ENCODE data around the gene B3GAT1.
"Not testable (repeated sequence)": the region's sequence is repeated elsewhere in the genome, so short reads cannot be mapped to it uniquely, and the experiment has no call there.

Gene B3GAT1, protein sequence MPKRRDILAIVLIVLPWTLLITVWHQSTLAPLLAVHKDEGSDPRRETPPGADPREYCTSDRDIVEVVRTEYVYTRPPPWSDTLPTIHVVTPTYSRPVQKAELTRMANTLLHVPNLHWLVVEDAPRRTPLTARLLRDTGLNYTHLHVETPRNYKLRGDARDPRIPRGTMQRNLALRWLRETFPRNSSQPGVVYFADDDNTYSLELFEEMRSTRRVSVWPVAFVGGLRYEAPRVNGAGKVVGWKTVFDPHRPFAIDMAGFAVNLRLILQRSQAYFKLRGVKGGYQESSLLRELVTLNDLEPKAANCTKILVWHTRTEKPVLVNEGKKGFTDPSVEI

DNA sequence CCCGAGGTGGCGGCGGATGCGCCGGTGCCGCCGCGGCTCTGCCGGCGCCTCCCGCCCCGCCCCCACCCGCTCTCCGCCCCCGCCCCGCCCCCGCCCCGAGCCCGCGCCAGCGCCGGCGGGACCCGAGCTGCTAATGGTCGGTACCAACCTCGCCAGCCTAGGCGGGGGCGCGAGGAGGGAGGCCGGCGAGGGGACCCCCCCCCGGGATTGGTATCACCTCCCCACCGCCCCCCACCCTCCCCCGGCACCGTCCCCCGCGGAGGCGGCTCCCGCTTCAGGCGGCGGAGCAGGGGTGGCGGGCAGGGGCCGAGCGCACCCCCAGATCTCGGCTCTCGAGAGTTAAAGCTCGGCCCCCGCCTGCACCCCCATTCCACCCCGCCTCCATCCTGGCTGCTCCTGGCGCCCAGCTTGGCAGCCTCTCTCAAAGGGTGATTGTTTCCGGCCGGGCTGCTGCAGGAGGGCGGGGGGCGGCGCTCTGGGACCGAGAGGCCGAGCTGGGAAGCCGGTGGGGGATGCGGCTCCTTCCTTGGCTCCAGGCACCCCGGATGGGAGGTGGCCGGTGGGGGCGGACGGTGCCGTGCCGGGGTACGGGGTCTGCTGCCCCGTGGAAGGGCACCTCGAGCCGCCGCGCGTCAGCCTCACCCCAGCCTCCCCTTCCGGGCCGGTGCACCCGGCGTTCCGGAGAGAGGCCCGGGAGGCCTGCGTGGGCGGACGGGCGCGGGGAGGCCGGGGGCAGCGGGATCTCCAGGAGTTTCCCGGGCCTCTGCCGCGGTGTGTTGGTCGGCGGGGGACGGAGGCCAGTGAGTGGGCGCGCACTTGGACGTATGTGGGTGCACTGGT lies at the start of gene B3GAT1:
TSS of gene B3GAT1 (minus strand) at position 40 of the 840 bp plus-strand sequence. CDS start 24,583 bp downstream, outside the sequence.
- Mint-ChIP-seq H3K36me3 (no peaks in the 10 kb centered on the region), H3K27ac (no peak within 1 kb of the TSS), H3K27me3 (peaks cover 43% of the 10 kb centered on the region), H3K9me3 (no peaks in the 10 kb centered on the region), H3K4me1 (peaks cover 16% of the 10 kb centered on the region), H3K4me3 (peak within 1 kb of the TSS; percentile 58)

DNA sequence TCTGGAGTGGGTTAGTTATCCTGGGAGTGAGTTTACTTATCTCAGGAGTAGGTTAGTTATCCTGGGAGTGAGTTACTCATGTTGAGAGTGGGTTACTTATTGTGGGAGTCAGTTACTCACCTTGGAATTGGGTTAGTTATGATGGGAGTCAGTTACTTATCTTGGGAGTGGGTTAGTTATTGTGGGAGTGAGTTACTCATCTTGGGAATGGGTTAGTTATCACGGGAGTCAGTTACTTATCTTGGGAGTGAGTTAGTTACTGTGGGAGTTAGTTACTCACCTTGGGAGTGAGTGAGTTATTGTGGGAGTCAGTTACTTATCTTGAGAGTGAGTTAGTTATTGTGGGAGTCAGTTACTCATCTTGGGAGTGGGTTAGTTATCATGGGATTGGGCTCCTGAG lies 49.6 kb upstream of the B3GAT1 start:
- Mint-ChIP-seq H3K27me3 (peaks cover 19% of the 10 kb centered on the region), H3K9me3 (no peaks in the 10 kb centered on the region), H3K4me3 (no peak overlapping the region), H3K36me3 (no peaks in the 10 kb centered on the region), H3K4me1 (no peaks in the 10 kb centered on the region), H3K27ac (no peak overlapping the region)

DNA sequence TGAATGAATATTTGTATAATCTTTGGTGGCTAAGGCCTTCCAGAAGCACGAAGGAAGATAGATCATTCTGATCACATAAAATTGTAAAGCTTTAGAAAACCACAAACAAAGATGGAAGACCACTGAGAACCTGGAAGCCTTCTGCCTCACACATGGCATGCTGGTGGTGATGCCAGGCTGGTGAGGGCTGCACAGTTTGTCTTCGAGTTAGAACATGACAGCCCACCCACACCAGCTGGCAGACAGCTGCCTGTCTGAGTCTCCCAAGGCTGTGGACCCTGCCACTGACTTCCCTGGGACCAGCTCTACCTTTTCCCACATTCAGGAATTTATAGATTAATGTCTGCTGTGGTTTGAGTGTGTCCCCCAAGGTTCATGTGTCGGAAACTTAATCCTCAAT lies 48.8 kb upstream of the B3GAT1 start:
- no peak overlapping the region for H3K27ac Mint-ChIP-seq
- no peaks in the 10 kb centered on the region for H3K36me3 Mint-ChIP-seq
- no peak overlapping the region for H3K4me3 Mint-ChIP-seq
- no peaks in the 10 kb centered on the region for H3K9me3 Mint-ChIP-seq
- peaks cover 18% of the 10 kb centered on the region for H3K27me3 Mint-ChIP-seq
- no peaks in the 10 kb centered on the region for H3K4me1 Mint-ChIP-seq

DNA sequence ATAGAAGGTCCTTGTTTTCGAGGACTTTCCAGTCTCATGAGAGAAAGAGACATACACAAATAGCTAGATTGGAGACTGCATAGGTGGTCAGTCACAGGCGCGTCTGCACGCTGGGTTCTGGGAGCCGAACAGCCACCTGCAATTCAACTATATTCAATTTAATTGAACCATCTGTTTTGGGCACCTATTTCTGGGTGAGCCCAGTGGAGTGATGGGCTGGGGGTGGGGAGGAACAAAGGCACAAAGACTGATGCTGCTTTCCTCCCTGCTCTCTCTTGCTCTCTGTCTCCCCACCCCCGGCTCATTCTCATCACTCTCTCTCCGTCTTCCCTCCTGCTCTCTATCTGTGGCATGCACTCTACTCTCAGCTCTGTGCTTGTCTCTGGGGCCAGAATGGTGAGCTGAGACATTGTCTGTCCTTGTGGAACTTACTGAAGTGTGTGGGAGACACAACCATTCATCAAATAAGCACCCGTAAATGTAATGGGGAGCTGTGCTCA lies 48.1 kb upstream of the B3GAT1 start:
- Mint-ChIP-seq H3K9me3 (no peaks in the 10 kb centered on the region), H3K36me3 (no peaks in the 10 kb centered on the region), H3K27me3 (peaks cover 14% of the 10 kb centered on the region), H3K27ac (no peak overlapping the region), H3K4me1 (no peaks in the 10 kb centered on the region), H3K4me3 (no peak overlapping the region)

DNA sequence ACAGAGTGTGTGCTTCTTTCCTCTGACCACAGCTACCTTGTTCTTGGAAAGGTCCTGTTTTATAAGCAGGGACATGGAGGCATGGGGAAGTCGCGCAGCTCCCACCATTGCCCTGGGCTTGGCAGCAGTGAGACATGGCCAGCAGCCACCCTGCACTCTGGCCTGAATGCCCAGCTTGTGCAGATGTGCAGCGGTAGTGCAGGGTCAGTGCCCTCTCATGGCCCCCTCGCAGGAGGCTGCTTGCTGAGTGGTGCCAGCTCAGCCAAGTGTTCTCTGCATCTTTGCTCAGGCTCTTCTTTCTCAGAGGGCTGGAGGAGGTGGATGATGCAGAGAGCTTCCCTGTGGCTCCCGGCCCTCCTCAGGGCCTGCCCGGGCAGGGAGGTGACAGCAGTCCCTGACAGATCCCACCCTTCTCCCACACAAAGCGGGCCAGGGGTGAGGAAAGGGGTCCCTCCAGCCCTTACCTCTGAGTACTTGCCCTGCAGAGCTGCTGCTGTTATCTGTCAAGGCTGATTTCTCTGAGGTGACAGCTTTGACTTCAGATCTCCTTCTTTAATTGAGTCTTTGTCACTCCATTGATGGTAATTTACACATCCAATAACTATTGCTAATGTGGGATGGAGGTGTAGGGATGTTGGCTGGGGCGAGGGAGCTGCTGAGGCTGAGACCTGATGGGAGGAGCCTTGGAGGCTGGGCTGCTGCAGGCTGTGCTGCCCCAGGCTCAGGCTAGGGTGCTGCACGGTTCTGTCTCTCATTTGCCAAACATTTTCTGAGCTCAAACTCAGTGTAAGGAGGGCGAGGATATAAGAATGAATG lies 47.4 kb upstream of the B3GAT1 start:
- H3K4me3 Mint-ChIP-seq: no peak overlapping the region
- H3K4me1 Mint-ChIP-seq: no peaks in the 10 kb centered on the region
- no peak overlapping the region for H3K27ac Mint-ChIP-seq
- no peaks in the 10 kb centered on the region for H3K36me3 Mint-ChIP-seq
- H3K27me3 Mint-ChIP-seq: peaks cover 11% of the 10 kb centered on the region
- H3K9me3 Mint-ChIP-seq: no peaks in the 10 kb centered on the region

DNA sequence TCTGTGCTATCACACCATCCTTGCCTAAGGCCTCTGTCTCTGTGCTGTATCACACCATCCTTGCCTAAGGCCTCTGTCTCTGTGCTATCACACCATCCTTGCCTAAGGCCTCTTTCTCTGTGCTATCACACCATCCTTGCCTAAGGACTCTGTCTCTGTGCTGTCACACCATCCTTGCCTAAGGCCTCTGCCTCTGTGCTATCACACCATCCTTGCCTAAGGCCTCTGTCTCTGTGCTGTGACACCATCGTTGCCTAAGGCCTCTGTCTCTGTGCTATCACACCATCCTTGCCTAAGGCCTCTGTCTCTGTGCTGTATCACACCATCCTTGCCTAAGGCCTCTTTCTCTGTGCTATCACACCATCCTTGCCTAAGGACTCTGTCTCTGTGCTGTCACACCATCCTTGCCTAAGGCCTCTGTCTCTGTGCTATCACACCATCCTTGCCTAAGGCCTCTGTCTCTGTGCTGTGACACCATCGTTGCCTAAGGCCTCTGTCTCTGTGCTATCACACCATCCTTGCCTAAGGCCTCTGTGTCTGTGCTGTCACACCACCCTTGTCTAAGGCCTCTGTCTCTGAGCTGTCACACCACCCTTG lies 45.5 kb upstream of the B3GAT1 start:
- not testable (repeated sequence) for H3K36me3 Mint-ChIP-seq, H3K27ac Mint-ChIP-seq, H3K27me3 Mint-ChIP-seq, H3K9me3 Mint-ChIP-seq, H3K4me3 Mint-ChIP-seq, H3K4me1 Mint-ChIP-seq

DNA sequence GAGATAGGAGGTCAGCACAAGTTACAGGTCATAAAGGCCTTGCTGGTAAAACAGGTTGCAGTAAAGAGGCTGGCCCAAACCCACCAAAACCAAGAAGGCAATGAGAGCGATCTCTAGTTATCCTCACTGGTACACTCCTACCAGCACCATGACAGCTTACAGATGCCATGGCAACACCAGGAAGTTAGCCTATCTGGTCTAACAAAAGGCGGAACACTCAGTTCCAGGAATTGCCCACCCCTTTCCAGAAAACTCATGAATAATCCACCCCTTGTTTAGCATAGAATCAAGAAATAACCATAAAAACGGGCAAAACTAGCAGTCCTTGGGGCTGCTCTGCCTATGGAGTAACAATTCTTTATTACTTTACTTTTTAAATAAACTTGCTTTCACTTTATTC lies 43.5 kb upstream of the B3GAT1 start:
- H3K36me3 Mint-ChIP-seq: no peaks in the 10 kb centered on the region
- H3K4me3 Mint-ChIP-seq: no peak overlapping the region
- H3K9me3 Mint-ChIP-seq: no peaks in the 10 kb centered on the region
- no peaks in the 10 kb centered on the region for H3K27me3 Mint-ChIP-seq
- no peak overlapping the region for H3K27ac Mint-ChIP-seq
- H3K4me1 Mint-ChIP-seq: no peaks in the 10 kb centered on the region

DNA sequence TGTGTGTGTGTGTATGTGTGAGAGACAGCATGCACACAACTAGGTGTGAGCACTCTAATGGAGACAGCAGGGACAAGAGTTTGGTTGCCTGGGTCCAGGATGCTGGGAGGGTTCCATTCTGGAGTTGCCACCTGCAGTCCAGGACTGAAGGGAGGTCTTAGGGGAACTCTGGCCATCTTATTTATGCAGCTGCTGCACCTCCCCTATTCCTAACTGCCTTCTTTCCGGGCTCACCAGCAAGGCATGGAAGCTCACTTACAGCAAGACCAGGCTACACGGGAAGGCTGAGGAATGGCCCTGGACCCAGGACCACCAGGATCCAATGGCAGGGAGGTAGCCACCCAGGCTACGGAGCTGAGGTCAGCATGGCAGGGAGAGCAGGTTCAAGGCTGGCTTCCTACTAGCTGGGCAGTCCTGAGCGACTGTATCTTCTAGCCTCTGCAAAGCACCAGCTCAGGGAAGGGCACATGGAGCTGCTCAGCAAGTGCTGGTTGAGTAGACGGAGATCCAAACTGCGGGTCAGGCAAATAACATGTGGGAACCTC lies 42.2 kb upstream of the B3GAT1 start:
- no peaks in the 10 kb centered on the region for H3K4me1 Mint-ChIP-seq
- H3K9me3 Mint-ChIP-seq: no peaks in the 10 kb centered on the region
- no peaks in the 10 kb centered on the region for H3K36me3 Mint-ChIP-seq
- H3K27me3 Mint-ChIP-seq: no peaks in the 10 kb centered on the region
- no peak overlapping the region for H3K27ac Mint-ChIP-seq
- no peak overlapping the region for H3K4me3 Mint-ChIP-seq

DNA sequence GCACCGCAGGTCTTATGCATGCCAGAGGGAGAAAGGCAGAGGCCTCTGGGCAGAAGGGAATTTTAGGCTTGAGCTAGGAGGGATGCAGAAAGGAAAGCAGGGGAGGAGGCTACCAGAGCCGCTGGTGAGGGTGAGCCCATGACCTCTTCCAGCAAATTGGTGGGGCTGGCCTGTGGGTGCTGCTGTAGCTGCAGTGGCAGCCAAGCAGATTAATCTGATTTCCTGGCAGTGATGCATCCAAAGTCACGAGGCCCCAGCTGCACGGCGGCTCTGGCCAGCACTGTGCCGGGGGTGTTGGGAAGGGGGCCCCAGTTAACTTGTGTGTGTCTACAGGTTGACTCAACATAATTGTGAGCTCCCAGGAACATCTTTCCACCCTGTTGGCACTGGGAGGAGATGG lies 41.4 kb upstream of the B3GAT1 start:
- Mint-ChIP-seq H3K9me3 (no peaks in the 10 kb centered on the region), H3K36me3 (no peaks in the 10 kb centered on the region), H3K27ac (no peak overlapping the region), H3K4me3 (no peak overlapping the region), H3K4me1 (no peaks in the 10 kb centered on the region), H3K27me3 (no peaks in the 10 kb centered on the region)

DNA sequence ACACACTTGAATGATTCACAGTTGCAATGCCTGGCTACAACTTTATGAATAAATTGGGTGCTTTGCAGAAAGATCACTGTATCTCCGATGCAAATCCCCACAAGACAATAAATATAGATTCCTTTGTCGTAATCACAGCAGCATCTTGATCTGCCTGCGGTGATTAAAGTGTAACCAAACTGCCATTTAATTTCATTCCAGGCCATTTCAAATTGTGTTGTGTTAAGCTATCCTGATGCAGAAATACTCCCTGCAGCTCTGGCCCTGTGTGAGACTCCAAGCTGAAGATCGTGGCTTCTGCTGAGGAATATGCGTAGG lies 40.8 kb upstream of the B3GAT1 start:
- H3K4me3 Mint-ChIP-seq: no peak overlapping the region
- no peaks in the 10 kb centered on the region for H3K36me3 Mint-ChIP-seq
- H3K4me1 Mint-ChIP-seq: no peaks in the 10 kb centered on the region
- H3K27me3 Mint-ChIP-seq: no peaks in the 10 kb centered on the region
- no peaks in the 10 kb centered on the region for H3K9me3 Mint-ChIP-seq
- no peak overlapping the region for H3K27ac Mint-ChIP-seq

DNA sequence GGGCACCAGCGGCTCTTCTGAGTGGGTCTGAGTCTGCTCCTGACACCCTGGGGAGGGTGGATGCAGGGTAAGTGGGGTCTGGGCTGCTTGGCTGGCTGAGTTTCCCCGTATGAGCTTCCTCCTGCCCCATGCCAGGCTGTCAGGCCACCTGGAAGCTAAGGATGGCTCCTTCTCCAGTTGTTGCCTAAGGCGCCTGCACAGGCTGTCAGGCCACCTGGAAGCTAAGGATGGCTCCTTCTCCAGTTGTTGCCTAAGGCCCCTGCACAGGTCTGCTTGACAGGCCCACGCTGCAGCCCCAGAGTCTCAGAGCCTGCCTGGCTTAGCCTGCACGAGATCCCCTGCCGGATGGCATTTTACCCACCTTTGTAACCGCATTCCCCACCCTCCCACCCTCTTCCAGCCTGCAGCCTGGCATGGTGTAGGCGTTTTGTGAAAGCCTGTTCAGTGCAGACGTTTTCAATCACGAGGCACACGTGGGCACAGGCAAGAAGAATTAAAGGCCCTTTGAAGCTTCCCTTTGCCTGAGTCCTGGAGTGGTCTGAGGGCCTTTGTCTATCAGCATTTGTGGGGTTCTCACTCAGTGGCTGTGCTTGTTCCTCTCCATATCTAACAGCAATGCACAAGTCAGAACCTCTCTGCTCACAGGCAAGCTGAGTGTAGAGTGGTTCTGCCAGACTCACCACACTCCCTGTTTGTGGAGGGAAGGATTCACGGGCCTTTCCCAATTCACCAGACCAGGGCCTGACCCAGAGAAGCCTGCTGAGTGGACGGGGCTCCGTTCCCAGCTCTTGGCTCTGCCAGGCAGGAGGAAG lies 40.2 kb upstream of the B3GAT1 start:
- no peaks in the 10 kb centered on the region for H3K4me1 Mint-ChIP-seq
- no peak overlapping the region for H3K4me3 Mint-ChIP-seq
- H3K27ac Mint-ChIP-seq: no peak overlapping the region
- H3K36me3 Mint-ChIP-seq: no peaks in the 10 kb centered on the region
- no peaks in the 10 kb centered on the region for H3K27me3 Mint-ChIP-seq
- no peaks in the 10 kb centered on the region for H3K9me3 Mint-ChIP-seq

DNA sequence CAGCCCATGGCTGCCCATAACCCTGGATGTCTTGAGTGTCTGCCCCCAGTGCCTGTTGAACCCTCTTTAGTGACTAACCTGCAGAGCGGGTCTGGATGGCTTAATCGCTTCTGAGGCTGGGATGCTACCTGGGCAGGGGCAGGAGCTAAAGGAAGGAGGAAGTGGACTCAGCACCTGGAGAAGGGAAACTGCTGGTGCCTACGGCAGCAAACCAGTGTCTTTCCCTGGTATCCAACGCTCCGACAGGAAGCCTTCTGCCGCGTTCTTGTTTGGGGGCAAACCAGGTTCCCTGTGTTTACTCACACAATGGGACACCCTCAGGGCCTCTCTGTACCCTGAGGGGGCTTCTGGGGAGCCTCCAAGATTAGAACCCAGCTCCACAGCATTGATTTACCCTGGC lies 38.1 kb upstream of the B3GAT1 start:
- Mint-ChIP-seq H3K27ac (no peak overlapping the region), H3K4me3 (no peak overlapping the region), H3K4me1 (no peaks in the 10 kb centered on the region), H3K36me3 (no peaks in the 10 kb centered on the region), H3K27me3 (peaks cover 2% of the 10 kb centered on the region), H3K9me3 (no peaks in the 10 kb centered on the region)

DNA sequence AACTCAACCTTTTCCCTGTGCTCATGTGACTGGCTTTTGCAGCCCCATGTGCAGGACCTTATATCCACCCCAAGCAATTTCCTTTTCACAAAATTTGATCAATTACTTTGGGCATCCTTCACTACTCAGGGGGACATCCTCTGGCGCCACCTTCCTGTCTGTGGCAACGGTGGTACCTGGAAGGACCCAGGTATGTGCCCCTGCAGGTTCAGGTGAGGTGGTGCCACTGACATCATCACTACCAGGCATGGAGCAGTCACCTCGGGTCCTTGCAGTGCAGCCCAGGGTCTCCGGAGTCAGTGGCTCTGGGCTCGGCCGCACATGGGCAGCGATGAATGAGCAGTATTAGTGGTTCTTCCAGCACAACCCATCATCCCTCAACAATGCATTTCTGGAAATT lies 37.7 kb upstream of the B3GAT1 start:
- Mint-ChIP-seq H3K4me3 (no peak overlapping the region), H3K4me1 (no peaks in the 10 kb centered on the region), H3K27me3 (peaks cover 2% of the 10 kb centered on the region), H3K9me3 (no peaks in the 10 kb centered on the region), H3K36me3 (no peaks in the 10 kb centered on the region), H3K27ac (no peak overlapping the region)

DNA sequence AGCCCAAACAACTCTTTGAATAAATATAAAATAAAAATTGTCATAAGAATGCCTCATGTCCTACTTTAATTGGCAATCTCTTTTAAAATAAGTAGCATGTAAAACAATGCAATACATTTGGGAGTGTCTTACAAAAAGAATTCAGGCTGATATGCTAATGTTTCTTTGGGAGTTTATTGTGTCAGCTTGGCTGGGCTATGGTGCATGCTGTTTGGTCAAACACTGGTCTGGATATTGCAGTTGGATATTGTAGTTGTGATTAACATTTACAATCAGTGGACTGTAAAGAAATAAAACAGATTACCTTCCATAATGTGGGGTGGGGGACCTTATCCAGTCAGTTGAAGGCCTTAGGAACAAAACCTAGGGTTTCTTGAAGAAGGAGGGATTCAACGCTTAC lies 37.0 kb upstream of the B3GAT1 start:
- Mint-ChIP-seq H3K27ac (no peak overlapping the region), H3K4me3 (no peak overlapping the region), H3K9me3 (no peaks in the 10 kb centered on the region), H3K36me3 (no peaks in the 10 kb centered on the region), H3K4me1 (no peaks in the 10 kb centered on the region), H3K27me3 (peaks cover 2% of the 10 kb centered on the region)

All from activated naive CD4-positive, alpha-beta T cell treated with anti-CD3 and anti-CD28 coated beads, Interleukin-2, amount 50 U/mL, for 24 hours (primary cell).